HuH-7.5 (cell line): ENCODE results near the gene CDHR5.

ENCODE experiments used
- DNase-seq: peaks from one replicate; pipeline ENCODE4 v3.0.0; 2011; ENCODE audit warnings: low spot score

CDHR5 gene

GRCh38 chr11:567011-567628, 57.6 kb downstream of the CDHR5 start:
- DNase-seq, result no peak
